Measurements from ENCODE around the gene SLC16A2.

SLC16A2 gene

GRCh38 chrX:74527350-74527749 is 106.1 kb downstream of the SLC16A2 start:
- ATAC-seq = no peak

DNA sequence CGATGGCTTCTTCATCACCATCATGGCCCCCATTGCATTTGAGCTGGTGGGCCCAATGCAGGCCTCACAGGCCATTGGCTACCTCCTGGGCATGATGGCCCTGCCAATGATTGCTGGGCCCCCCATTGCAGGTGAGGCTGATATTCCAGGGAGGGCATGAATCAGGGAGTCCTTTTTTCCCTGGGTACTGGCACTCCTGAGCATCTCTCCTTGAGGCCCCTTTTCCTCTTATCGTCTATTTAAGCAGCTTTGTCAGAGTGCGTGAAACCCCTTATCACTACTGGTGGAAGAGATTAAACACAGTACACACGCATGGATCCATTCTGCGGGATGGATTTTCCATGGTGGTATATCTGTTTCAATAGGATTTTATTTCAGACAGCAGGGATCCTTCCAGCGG is 108.0 kb downstream of the SLC16A2 start:
- TF ChIP-seq CREB5 (CRISPR knock-in tag; IDR thresholded peaks at IDR 0.05; ENCODE audit: low read depth) (no peak), OSR1 (CRISPR knock-in tag; IDR thresholded peaks at IDR 0.05) (no peak)
- TF ChIP-seq, protein P1, sequence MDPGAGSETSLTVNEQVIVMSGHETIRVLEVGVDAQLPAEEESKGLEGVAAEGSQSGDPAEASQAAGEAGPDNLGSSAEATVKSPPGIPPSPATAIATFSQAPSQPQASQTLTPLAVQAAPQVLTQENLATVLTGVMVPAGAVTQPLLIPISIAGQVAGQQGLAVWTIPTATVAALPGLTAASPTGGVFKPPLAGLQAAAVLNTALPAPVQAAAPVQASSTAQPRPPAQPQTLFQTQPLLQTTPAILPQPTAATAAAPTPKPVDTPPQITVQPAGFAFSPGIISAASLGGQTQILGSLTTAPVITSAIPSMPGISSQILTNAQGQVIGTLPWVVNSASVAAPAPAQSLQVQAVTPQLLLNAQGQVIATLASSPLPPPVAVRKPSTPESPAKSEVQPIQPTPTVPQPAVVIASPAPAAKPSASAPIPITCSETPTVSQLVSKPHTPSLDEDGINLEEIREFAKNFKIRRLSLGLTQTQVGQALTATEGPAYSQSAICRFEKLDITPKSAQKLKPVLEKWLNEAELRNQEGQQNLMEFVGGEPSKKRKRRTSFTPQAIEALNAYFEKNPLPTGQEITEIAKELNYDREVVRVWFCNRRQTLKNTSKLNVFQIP (CRISPR knock-in tag; IDR thresholded peaks at IDR 0.05; ENCODE audit: borderline replicate concordance, low read depth) = no peak
- ATAC-seq = no peak

More at GRCh38 chrX:74527350-74527749, 106.1 kb downstream of the SLC16A2 start:
- TF ChIP-seq CREB5 (CRISPR knock-in tag; IDR thresholded peaks at IDR 0.05; ENCODE audit: low read depth) = no peak
- no peak for TF ChIP-seq TCF4 (CRISPR knock-in tag; IDR thresholded peaks at IDR 0.05; ENCODE audit: borderline replicate concordance)
- TF ChIP-seq ISL1 (CRISPR knock-in tag; IDR thresholded peaks at IDR 0.05) = no peak
- TF ChIP-seq BACH2 (CRISPR knock-in tag; IDR thresholded peaks at IDR 0.05; ENCODE audit: borderline replicate concordance) = no peak
- no peak for TF ChIP-seq ESRRG (CRISPR knock-in tag; IDR thresholded peaks at IDR 0.05)
- no peak for TF ChIP-seq CSRNP3 (CRISPR knock-in tag; IDR thresholded peaks at IDR 0.05)

GRCh38 chrX:74531081-74531480 is 109.8 kb downstream of the SLC16A2 start:
- no peak for ATAC-seq
- TF ChIP-seq ARNTL (CRISPR knock-in tag; IDR thresholded peaks at IDR 0.05; ENCODE audit: borderline replicate concordance, low read depth) = no peak
- no peak for TF ChIP-seq TSHZ2 (CRISPR knock-in tag; IDR thresholded peaks at IDR 0.05)

DNA sequence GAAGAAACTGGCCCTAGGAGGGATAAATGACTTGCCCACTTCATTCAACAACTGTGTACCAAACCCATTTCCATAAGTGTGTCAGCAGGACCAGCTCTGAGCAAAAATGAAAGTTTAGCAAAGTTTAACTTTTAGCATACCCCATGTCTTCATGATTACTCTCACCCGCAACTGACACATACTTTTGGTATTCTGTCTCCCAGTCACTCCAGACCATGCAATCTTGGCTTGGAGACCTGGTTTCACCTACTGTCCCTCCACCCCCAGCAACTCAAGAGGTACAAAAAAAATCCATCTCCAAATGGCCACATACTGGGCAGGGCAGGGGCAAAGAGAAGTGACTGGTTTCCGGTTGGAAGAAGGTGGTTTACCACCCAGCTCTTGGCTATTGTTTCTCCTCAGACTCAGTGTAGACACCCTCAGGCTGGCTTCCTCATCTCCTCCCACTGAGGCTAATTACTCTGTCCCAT is 113.3 kb downstream of the SLC16A2 start:
- no peak for TF ChIP-seq TOX (CRISPR knock-in tag; IDR thresholded peaks at IDR 0.05; ENCODE audit: borderline replicate concordance)
- TF ChIP-seq, protein P1 (CRISPR knock-in tag; IDR thresholded peaks at IDR 0.05; ENCODE audit: borderline replicate concordance, low read depth) = no peak
- TF ChIP-seq CSDC2 (CRISPR knock-in tag; IDR thresholded peaks at IDR 0.05) = no peak
- no peak for TF ChIP-seq TSHZ2 (CRISPR knock-in tag; IDR thresholded peaks at IDR 0.05)
- no peak for TF ChIP-seq TCF4 (CRISPR knock-in tag; IDR thresholded peaks at IDR 0.05; ENCODE audit: borderline replicate concordance)
- no peak for TF ChIP-seq ZNF565 (CRISPR knock-in tag; conservative IDR thresholded peaks at IDR 0.05; ENCODE audit: low read depth)
- no peak for TF ChIP-seq ESRRG (CRISPR knock-in tag; IDR thresholded peaks at IDR 0.05)
- no peak for ATAC-seq

All from SK-N-SH treated with all-trans-retinoic acid at 6 μM for 48 hours (cell line).